Transverse colon (tissue), 4 donors: Measurements from ENCODE around the gene RRBP1. TPM values are rescaled to one million over a fixed set of nuclear protein-coding genes. Genes with fewer than 3 reads are reported as not detected.

Experiments used
- DNase-seq: peaks from one replicate; pipeline ENCODE4 v3.0.0-alpha.2; 2019
- H3K27ac ChIP-seq, 4 donors: fragments of 200-600 bp; sonication (generic); 2 replicates each; pipeline ENCODE4 v1.5.1; 2016 to 2018; ENCODE audit warnings: inconsistent platforms in 4 of 4
- H3K27me3 ChIP-seq: fragments of 200-600 bp; sonication (generic); 2 replicates; pipeline ENCODE4 v1.5.1; 2017; ENCODE audit warnings: inconsistent platforms
- H3K36me3 ChIP-seq, 4 donors: fragments of 200-600 bp; sonication (generic); 2 replicates each; pipeline ENCODE4 v1.5.1; 2017 to 2019; ENCODE audit warnings: inconsistent platforms in 4 of 4
- H3K4me1 ChIP-seq, 4 donors: fragments of 200-600 bp; sonication (generic); 2 replicates each; pipeline ENCODE4 v1.5.1; 2017 to 2020; ENCODE audit warnings: inconsistent platforms in 4 of 4
- H3K4me3 ChIP-seq, 4 donors: fragments of 200-600 bp; sonication (generic); 1 replicate in 1 of 4; 2 replicates in 3 of 4; pipeline versions ENCODE4 v1.5.1 to v1.6.1; 2017 to 2019; ENCODE audit warnings: inconsistent platforms in 4 of 4
- H3K9me3 ChIP-seq, 2 donors: fragments of 200-600 bp; sonication (generic); 2 replicates each; pipeline ENCODE4 v1.5.1; 2017 to 2019; ENCODE audit warnings: inconsistent platforms in 2 of 2
- EP300 ChIP-seq: sonication (generic); formaldehyde crosslinking; IDR thresholded peaks from one replicate; pipeline ENCODE4 v1.6.1; 2017; ENCODE audit warnings: antibody characterized with exemption, low read depth
- POLR2A ChIP-seq: fragments of 450-650 bp; IDR thresholded peaks from one replicate; pipeline ENCODE4 v1.6.1; 2016; ENCODE audit warnings: antibody characterized with exemption, mild to moderate bottlenecking, moderate library complexity
- POLR2AphosphoS5 ChIP-seq, 3 donors: sonication (generic); formaldehyde crosslinking; IDR thresholded peaks; one replicate each; pipeline ENCODE4 v1.6.1; 2016; ENCODE audit warnings: antibody characterized with exemption in 3 of 3
- WGBS, 2 donors: methylation state at CpG; one replicate each; pipeline ENCODE4 v1.1.5; 2018; ENCODE audit warnings: low coverage in 1 of 2; 5-methylcytosine and 5-hydroxymethylcytosine counted together
- in situ Hi-C, 4 donors: fragments of 200-750 bp; cut with MboI; loops; one replicate each; pipeline versions ENCODE4 v1.15.0 to v1.15.1; 2017; ENCODE audit warnings: low sequenced_read_pairs in 3 of 4, low pct_ligation_motif_present in 1 of 4, low pct_unique_long_range_greater_than_20kb in 1 of 4
- intact Hi-C: fragments of 100-400 bp; cut with DNase I; formaldehyde crosslinking; loops from one replicate; pipeline ENCODE4 v1.15.1; 2023; ENCODE audit warnings: low total_unique reads
- total RNA-seq, 4 donors: library from RNA; depleted of rRNA; stranded (reverse); fragments of >200 nt; gene quantifications; one replicate each; pipeline ENCODE4 v1.1.0, GENCODE V29; 2016
- TF ChIP-seq, protein P1 (sequence below), 5 experiments: fragments of 200-600 bp in 3 of 5; fragments of 450-650 bp in 2 of 5; sonication (generic) in 3 of 5; IDR thresholded peaks; 1 replicate in 2 of 5; 2 replicates in 3 of 5; pipeline ENCODE4 v1.5.1; 2016 to 2017; ENCODE audit warnings: antibody characterized with exemption in 5 of 5, inconsistent platforms in 3 of 5, mild to moderate bottlenecking in 2 of 5, moderate library complexity in 1 of 5

RRBP1 gene
- total RNA-seq, 4 donors from 2014 or later = 219 to 403 (median 288) TPM

DNA sequence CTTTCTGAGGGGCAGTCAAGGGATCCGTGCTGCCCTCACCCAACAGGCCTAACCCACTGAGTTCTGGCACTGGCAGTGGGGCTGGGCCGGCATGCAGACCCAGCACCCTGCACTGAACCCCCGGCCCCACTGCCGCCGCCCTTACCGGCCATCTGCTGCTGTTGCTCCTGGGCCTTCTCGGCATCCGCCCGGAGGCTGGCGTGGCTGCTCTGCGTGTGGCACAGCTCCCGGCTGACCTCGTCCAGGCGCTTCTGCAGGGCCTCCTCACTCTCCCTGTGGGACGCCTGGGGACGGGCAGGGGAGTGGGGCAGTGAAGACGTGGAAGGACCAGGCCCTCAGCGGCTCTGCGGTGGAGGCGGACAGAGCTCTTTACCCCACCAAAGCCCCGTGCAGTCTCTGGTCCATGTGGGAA, 52.4 kb downstream of the RRBP1 start:
- H3K27me3 ChIP-seq = no peaks in the 10 kb centered on the region
- in situ Hi-C loops (loop anchor here in 2 of 4 donors (25.0 kb wide), 1 partner anchor 92 kb away; the partner anchor contains the start of gene BFSP1 (in 2 of the 2)), intact Hi-C loops (no loop called here)
- no peak overlapping the region for H3K27ac ChIP-seq
- TF ChIP-seq POLR2A (no peak), EP300 (no peak), POLR2AphosphoS5 (IDR thresholded peaks at IDR 0.05) (no peak)
- TF ChIP-seq, protein P1, sequence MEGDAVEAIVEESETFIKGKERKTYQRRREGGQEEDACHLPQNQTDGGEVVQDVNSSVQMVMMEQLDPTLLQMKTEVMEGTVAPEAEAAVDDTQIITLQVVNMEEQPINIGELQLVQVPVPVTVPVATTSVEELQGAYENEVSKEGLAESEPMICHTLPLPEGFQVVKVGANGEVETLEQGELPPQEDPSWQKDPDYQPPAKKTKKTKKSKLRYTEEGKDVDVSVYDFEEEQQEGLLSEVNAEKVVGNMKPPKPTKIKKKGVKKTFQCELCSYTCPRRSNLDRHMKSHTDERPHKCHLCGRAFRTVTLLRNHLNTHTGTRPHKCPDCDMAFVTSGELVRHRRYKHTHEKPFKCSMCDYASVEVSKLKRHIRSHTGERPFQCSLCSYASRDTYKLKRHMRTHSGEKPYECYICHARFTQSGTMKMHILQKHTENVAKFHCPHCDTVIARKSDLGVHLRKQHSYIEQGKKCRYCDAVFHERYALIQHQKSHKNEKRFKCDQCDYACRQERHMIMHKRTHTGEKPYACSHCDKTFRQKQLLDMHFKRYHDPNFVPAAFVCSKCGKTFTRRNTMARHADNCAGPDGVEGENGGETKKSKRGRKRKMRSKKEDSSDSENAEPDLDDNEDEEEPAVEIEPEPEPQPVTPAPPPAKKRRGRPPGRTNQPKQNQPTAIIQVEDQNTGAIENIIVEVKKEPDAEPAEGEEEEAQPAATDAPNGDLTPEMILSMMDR (IDR thresholded peaks at IDR 0.05) = no peak
- H3K9me3 ChIP-seq = no peaks in the 10 kb centered on the region
- 93% methylated on average over 18 of the region's 21 CpGs; no CpG with 5 or more reads in 1 of the 2 donors for WGBS, 2 donors
- DNase-seq = no peak
- H3K4me1 ChIP-seq = peaks cover 0 to 9% (median 0%) of the 10 kb centered on the region in 4 donors
- no peak overlapping the region for H3K4me3 ChIP-seq
- peaks cover 0 to 48% (median 19%) of the 10 kb centered on the region in 4 donors for H3K36me3 ChIP-seq

DNA sequence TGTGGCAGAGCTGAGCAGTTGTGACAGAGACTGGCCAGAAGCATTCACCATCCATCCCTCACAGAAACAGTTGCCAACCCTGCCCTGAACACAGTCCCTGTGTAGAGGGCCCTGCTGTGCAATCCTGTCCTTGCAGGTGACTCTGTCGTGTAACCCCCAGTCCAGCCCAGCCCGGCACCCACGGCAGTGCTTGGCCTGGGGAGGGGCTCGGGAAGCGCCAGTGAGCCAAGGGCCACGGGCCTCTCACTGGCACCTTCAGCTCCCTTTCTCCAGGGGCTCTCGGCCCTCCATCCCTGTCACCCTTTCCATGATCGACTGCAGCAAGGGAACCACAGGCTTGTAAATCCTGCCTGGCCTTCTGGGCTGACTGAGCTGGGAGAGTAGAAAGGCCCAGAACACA, 53.0 kb downstream of the RRBP1 start:
- peaks cover 0 to 2% (median 0%) of the 10 kb centered on the region in 4 donors for H3K4me1 ChIP-seq
- WGBS, 2 donors = 89% methylated on average over 8 of the region's 8 CpGs; no CpG with 5 or more reads in 1 of the 2 donors
- no peaks in the 10 kb centered on the region for H3K27me3 ChIP-seq
- H3K4me3 ChIP-seq = no peak overlapping the region
- no peaks in the 10 kb centered on the region for H3K9me3 ChIP-seq
- no peak for TF ChIP-seq EP300
- TF ChIP-seq, protein P1 (IDR thresholded peaks at IDR 0.05) = no peak
- no peak for TF ChIP-seq POLR2A
- no peak for TF ChIP-seq POLR2AphosphoS5 (IDR thresholded peaks at IDR 0.05)
- no peak for DNase-seq
- intact Hi-C loops = no loop called here
- in situ Hi-C loops = loop anchor here in 2 of 4 donors (25.0 kb wide), 1 partner anchor 92 kb away; the partner anchor contains the start of gene BFSP1 (in 2 of the 2)
- H3K36me3 ChIP-seq = peaks cover 0 to 55% (median 22%) of the 10 kb centered on the region in 4 donors
- H3K27ac ChIP-seq = no peak overlapping the region

DNA sequence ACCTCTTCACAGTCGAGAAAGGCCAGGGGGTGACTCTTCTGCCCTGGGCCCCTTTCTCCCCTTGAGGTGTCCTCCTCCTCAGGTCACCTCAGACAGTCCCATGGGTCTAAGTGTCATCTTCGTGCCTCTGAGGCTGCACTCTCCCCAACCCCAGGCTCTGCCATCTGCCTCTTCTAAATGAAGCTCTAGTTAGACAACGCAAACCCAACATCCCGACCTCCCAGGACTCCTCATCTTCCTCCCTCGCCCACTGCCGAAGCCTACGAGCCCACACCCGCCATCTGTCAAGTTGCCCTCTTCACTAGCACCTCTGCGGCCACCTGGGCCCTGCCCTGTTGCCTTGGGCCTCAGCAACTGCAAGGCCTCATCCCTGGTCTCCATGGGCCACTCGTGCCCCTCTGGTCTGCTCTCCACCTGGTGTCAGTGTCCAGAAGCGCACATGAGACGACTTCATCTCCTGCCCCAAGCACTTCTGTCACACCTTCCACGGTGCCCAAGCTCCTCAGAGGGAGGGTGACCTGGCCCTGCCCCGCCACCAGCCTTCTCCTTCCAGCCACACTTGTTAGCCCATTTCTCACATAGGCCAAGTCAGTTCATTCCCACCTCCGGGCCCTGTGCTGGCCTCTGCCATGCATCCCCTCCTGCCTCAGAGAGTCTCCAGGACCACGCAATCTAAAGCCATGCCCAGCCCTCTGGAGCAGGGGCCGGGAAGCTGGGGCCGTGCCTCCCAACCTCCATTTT, 53.8 kb downstream of the RRBP1 start:
- in situ Hi-C loops = loop anchor here in 2 of 4 donors (25.0 kb wide), 1 partner anchor 91 kb away; the partner anchor contains the start of gene BFSP1 (in 2 of the 2)
- peaks cover 0 to 57% (median 23%) of the 10 kb centered on the region in 4 donors for H3K36me3 ChIP-seq
- H3K9me3 ChIP-seq = no peaks in the 10 kb centered on the region

More for the DNA sequence above, 53.8 kb downstream of the RRBP1 start:
- no peak for TF ChIP-seq POLR2A
- no peak for TF ChIP-seq POLR2AphosphoS5 (IDR thresholded peaks at IDR 0.05)
- no peak for TF ChIP-seq EP300
- TF ChIP-seq, protein P1 (IDR thresholded peaks at IDR 0.05) = no peak
- intact Hi-C loops = no loop called here
- H3K27me3 ChIP-seq = no peaks in the 10 kb centered on the region
- DNase-seq = no peak
- H3K27ac ChIP-seq = no peak overlapping the region
- H3K4me1 ChIP-seq = no peaks in the 10 kb centered on the region
- 95% methylated on average over 18 of the region's 18 CpGs; no CpG with 5 or more reads in 1 of the 2 donors for WGBS, 2 donors
- no peak overlapping the region for H3K4me3 ChIP-seq
